Breast epithelium (tissue), 3 donors: Measurements from ENCODE around the gene MUSTN1.

Source experiments
- POLR2A ChIP-seq: fragments of 450-650 bp; IDR thresholded peaks from one replicate; pipeline ENCODE4 v1.6.1; 2016; ENCODE audit warnings: antibody characterized with exemption, mild to moderate bottlenecking, moderate library complexity
- POLR2AphosphoS5 ChIP-seq, 3 donors: sonication (generic); formaldehyde crosslinking; IDR thresholded peaks; one replicate each; pipeline ENCODE4 v1.6.1; 2017; ENCODE audit warnings: antibody characterized with exemption in 3 of 3
- TF ChIP-seq, protein P1 (sequence below), 3 donors: fragments of 450-650 bp; IDR thresholded peaks; one replicate each; pipeline ENCODE4 v1.5.1; 2016 to 2017; ENCODE audit warnings: antibody characterized with exemption in 3 of 3, mild to moderate bottlenecking in 3 of 3, moderate library complexity in 3 of 3

DNA sequence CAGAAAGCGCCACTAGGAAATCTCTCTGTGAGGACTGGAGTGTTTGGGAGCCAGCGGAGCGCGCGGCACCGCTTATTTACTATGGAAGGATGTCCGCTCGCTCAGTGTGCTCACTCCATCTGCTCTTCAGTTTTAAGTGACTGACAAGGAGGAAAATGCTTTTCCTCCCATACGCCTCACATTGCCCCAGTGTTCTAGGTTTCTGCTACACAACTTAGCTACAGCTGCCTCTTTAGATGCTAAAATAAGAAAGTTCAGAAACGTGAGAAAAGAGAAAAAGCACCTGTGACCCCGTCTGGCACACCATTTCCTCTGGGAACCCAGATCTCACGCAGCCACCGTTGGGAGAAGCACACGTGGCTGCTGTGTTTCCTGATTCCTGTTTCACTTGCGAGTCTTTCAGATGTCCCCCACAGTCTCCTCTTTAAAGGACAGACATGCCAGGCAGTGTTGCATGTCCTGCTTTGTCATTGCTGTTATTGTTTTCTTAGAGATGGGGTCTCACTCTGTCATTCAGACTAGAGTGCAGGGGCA is 11.7 kb upstream of the MUSTN1 start:
- TF ChIP-seq, protein P1, sequence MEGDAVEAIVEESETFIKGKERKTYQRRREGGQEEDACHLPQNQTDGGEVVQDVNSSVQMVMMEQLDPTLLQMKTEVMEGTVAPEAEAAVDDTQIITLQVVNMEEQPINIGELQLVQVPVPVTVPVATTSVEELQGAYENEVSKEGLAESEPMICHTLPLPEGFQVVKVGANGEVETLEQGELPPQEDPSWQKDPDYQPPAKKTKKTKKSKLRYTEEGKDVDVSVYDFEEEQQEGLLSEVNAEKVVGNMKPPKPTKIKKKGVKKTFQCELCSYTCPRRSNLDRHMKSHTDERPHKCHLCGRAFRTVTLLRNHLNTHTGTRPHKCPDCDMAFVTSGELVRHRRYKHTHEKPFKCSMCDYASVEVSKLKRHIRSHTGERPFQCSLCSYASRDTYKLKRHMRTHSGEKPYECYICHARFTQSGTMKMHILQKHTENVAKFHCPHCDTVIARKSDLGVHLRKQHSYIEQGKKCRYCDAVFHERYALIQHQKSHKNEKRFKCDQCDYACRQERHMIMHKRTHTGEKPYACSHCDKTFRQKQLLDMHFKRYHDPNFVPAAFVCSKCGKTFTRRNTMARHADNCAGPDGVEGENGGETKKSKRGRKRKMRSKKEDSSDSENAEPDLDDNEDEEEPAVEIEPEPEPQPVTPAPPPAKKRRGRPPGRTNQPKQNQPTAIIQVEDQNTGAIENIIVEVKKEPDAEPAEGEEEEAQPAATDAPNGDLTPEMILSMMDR (IDR thresholded peaks at IDR 0.05) = no peak
- TF ChIP-seq POLR2A (no peak), POLR2AphosphoS5 (IDR thresholded peaks at IDR 0.05) (no peak)
